PC-3 (cell line): ENCODE results near the gene HMGXB3. TPM values are rescaled to one million over a fixed set of nuclear protein-coding genes. Genes with fewer than 3 reads are reported as not detected.

ENCODE experiments used
- ATAC-seq: fragments of 200-7000 bp; cut with Tn5 transposase; 2 replicates; pipeline ENCODE4 v1.9.1; 2020; ENCODE audit warnings: mild to moderate bottlenecking, moderate library complexity
- BruUV-seq: library from RNA; stranded (reverse); fragments of 400-500 nt; replicated peaks from 2 replicates; lab custom pipeline; 2021; lab: Mats Ljungman, UMichigan
- CTCF ChIA-PET: fragments of 300-600 bp; sonication (Branson Sonifier 250); formaldehyde crosslinking; loops from one replicate; lab custom pipeline; 2022; ENCODE audit warnings: antibody characterized with exemption; lab: Charles Lee
- POLR2A ChIA-PET: fragments of 300-600 bp; sonication (Branson Sonifier 250); formaldehyde crosslinking; loops from one replicate; lab custom pipeline; 2022; ENCODE audit warnings: antibody characterized with exemption; ENCODE audit not compliant: unreplicated experiment; lab: Charles Lee
- DNase-seq: peaks from one replicate; pipeline ENCODE4 v3.0.0-alpha.2; 2015
- H2AFZ ChIP-seq: fragments of 300-600 bp; sonication (generic); 2 replicates; pipeline ENCODE4 v1.6.0; 2016; ENCODE audit warnings: antibody characterized with exemption, low read length
- H3F3A ChIP-seq: fragments of 300-600 bp; sonication (generic); one replicate; pipeline ENCODE4 v1.6.0; 2017; ENCODE audit warnings: antibody characterized with exemption, low read length, control low read depth, mild to moderate bottlenecking; ENCODE audit not compliant: unreplicated experiment
- H3K27ac ChIP-seq: fragments of 300-600 bp; sonication (generic); 2 replicates; pipeline ENCODE4 v1.5.1; 2016; ENCODE audit warnings: mild to moderate bottlenecking, low read length
- H3K27me3 ChIP-seq: fragments of 300-600 bp; sonication (generic); 2 replicates; pipeline ENCODE4 v1.6.1; 2016; ENCODE audit warnings: low read length, mixed read lengths
- H3K36me3 ChIP-seq: fragments of 300-600 bp; sonication (generic); 2 replicates; pipeline ENCODE4 v1.6.1; 2016; ENCODE audit warnings: low read depth, mixed run types, low read length, mixed read lengths
- H3K4me1 ChIP-seq: fragments of 300-600 bp; sonication (generic); 2 replicates; pipeline ENCODE4 v1.5.1; 2016; ENCODE audit warnings: low read length; ENCODE audit not compliant: insufficient read depth
- H3K4me2 ChIP-seq: fragments of 300-600 bp; sonication (generic); 2 replicates; pipeline ENCODE4 v1.6.0; 2016; ENCODE audit warnings: low read length
- H3K4me3 ChIP-seq: fragments of 300-600 bp; sonication (generic); 2 replicates; pipeline ENCODE4 v1.5.1; 2016; ENCODE audit warnings: mild to moderate bottlenecking, low read length, mixed read lengths
- H3K79me2 ChIP-seq: fragments of 300-600 bp; sonication (generic); 2 replicates; pipeline ENCODE4 v1.6.1; 2017; ENCODE audit warnings: low read length, mixed read lengths
- H3K9ac ChIP-seq: fragments of 300-600 bp; sonication (generic); 2 replicates; pipeline ENCODE4 v1.6.0; 2016; ENCODE audit warnings: mild to moderate bottlenecking, low read length
- H3K9me2 ChIP-seq: fragments of 300-600 bp; sonication (generic); replicated peaks from 2 replicates; pipeline ENCODE4 v1.6.1; 2016; ENCODE audit warnings: mixed run types, low read length, mixed read lengths
- H3K9me3 ChIP-seq: fragments of 300-600 bp; sonication (generic); 2 replicates; pipeline ENCODE4 v1.6.1; 2016; ENCODE audit warnings: low read length, mixed read lengths
- H4K20me1 ChIP-seq: fragments of 300-600 bp; sonication (generic); 2 replicates; pipeline ENCODE4 v1.6.1; 2016; ENCODE audit warnings: low read length, mixed read lengths
- CTCF ChIP-seq: fragments of 300-600 bp; sonication (generic); conservative IDR thresholded peaks from 2 replicates; pipeline ENCODE4 v1.5.1; 2017; ENCODE audit warnings: antibody characterized with exemption, low read depth, mild to moderate bottlenecking, low read length
- EZH2 ChIP-seq: fragments of 300-600 bp; sonication (generic); IDR thresholded peaks from one replicate; pipeline ENCODE4 v1.6.1; 2017; ENCODE audit warnings: antibody characterized with exemption, mild to moderate bottlenecking, low read length; ENCODE audit not compliant: unreplicated experiment
- EZH2phosphoT487 ChIP-seq: fragments of 300-600 bp; sonication (generic); IDR thresholded peaks from 2 replicates; pipeline ENCODE4 v1.6.1; 2018; ENCODE audit warnings: mild to moderate bottlenecking, antibody characterized with exemption, low read length, borderline replicate concordance
- intact Hi-C: fragments of 100-400 bp; cut with micrococcal nuclease; formaldehyde crosslinking; loops from 2 replicates; pipeline ENCODE4 v1.9.0; 2023
- total RNA-seq: library from RNA; depleted of rRNA; stranded (reverse); fragments of >200 nt; gene quantifications from 2 replicates; pipeline ENCODE4 v1.2.3, GENCODE V29; 2014

Gene HMGXB3
- total RNA-seq, 1 experiment from 2014 or later: 56.6 TPM

- ATAC-seq (no peak), DNase-seq (no peak)
- no peaks in the 10 kb centered on the region for H3K79me2 ChIP-seq
- no peak overlapping the region for H3K27ac ChIP-seq
- H4K20me1 ChIP-seq: no peaks in the 10 kb centered on the region
- BruUV-seq: no TSS peak
- H3K4me3 ChIP-seq: no peak overlapping the region
- CTCF ChIA-PET: no interaction called here
- H2AFZ ChIP-seq: no peak overlapping the region
- intact Hi-C loops: no loop called here
- H3K9me2 ChIP-seq: no peaks in the 10 kb centered on the region
- peaks cover 14% of the 10 kb centered on the region for H3K4me1 ChIP-seq
- no peaks in the 10 kb centered on the region for H3K36me3 ChIP-seq
- H3K27me3 ChIP-seq: no peaks in the 10 kb centered on the region
- POLR2A ChIA-PET: no interaction called here
- no peaks in the 10 kb centered on the region for H3F3A ChIP-seq
- H3K9ac ChIP-seq: no peak overlapping the region
- no peak overlapping the region for H3K4me2 ChIP-seq
- H3K9me3 ChIP-seq: no peaks in the 10 kb centered on the region
- TF ChIP-seq CTCF: no peak
- TF ChIP-seq EZH2phosphoT487: no peak
- TF ChIP-seq EZH2: no peak
Observed at GRCh38 chr5:150068961-150069645, 68.6 kb downstream of the HMGXB3 start.

- no peak for ATAC-seq
- H3K4me1 ChIP-seq: peaks cover 14% of the 10 kb centered on the region
- TF ChIP-seq CTCF (no peak), EZH2 (no peak), EZH2phosphoT487 (no peak)
- H3K79me2 ChIP-seq: no peaks in the 10 kb centered on the region
- no peak overlapping the region for H2AFZ ChIP-seq
- peaks cover 6% of the 10 kb centered on the region; the same call in 1 of the 2 replicates for H3K27me3 ChIP-seq
- no peak overlapping the region for H3K4me2 ChIP-seq
- H4K20me1 ChIP-seq: no peaks in the 10 kb centered on the region
- H3K4me3 ChIP-seq: no peak overlapping the region
- ChIA-PET POLR2A (no interaction called here), CTCF (no interaction called here)
- H3K9ac ChIP-seq: no peak overlapping the region
- intact Hi-C loops: no loop called here
- no peaks in the 10 kb centered on the region for H3F3A ChIP-seq
- no peaks in the 10 kb centered on the region for H3K9me2 ChIP-seq
- no peaks in the 10 kb centered on the region for H3K9me3 ChIP-seq
- H3K27ac ChIP-seq: no peak overlapping the region
- no peaks in the 10 kb centered on the region for H3K36me3 ChIP-seq
- BruUV-seq: no TSS peak
- DNase-seq: no peak
Observed at GRCh38 chr5:150069672-150070627, 69.4 kb downstream of the HMGXB3 start.
